ENCODE results near the gene ZFHX3.

Gene ZFHX3

DNA sequence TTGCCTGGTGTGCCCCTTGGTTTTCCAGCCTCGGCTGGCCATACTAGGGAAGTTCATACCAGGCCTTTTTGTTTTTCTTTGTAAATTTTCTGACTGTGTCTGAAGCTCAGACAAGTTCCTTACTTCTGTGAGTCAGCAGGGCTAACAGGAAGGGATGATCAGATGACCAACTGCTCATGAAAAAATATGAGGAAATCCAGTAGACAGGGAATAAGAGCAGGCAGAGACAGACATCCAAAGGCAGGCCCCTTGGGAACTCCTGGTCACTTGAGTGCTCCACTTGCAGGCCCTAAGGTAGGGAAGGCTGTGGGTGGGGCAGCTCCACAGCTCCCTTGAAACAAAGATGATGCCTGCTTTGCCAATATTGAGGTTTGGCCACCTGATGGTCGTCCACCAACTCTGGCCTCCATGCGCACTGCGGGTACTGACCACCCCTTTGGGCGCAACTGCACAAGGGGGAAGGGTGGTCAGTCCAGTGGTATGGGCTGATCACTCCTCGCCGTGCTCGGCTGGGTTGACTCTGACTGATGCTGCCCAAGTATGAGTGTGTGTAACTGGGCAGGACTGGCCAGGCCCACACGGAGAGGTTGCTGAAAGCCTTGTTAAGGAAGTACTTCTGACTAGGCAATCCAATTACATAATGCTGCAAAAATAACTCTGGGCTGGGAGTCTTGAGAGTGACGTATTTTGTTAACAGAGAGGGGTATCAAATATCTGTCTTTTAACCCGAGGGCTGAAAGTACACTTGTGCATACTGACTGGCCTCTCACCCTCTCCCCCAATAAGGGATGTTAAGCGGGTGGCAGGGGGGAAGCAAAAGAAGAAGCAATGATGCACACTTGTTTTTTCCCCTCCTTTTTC, 20.8 kb upstream of the ZFHX3 start:
- DNase-seq: no peak

DNA sequence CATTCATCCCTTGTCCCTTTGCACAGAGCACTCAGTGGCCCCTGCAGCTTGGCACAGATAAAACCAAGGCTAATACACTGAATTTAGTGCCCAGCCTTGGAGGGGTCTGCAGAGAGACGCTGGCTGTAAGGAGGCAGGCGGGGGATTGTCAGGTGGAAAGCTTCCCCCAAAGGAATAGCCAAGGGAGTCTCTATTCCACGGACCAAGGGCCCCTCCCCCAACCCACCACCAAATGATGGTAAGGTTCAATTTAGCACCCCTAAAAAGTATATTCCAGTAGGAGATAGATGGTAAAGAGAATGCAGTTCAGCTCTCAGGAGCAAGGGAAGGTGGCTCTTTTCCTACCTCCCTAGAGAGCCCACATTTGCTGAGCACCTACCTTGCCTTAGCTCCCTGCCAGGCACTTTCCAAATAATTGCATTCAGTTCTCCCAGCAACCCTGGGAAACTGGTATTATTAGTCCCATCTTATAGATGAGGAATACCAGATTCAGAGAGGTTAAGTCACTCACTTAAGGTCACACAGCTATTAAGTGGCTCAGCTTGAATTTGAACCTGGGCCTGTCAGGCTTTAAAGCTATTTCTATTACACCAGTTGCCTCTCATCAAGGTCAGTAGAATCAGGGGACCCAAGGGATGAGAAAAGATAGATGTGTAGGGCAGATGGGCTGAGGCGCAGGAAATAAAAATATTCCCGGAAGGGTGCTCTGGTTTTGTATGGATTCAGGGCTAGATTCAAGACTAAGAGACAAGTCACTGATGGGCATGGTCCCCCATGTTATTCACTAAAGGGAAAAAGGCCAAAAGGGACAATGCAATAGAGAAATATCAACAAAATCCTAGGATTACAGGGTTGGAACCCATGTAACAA, 20.0 kb upstream of the ZFHX3 start:
- DNase-seq: no peak

DNA sequence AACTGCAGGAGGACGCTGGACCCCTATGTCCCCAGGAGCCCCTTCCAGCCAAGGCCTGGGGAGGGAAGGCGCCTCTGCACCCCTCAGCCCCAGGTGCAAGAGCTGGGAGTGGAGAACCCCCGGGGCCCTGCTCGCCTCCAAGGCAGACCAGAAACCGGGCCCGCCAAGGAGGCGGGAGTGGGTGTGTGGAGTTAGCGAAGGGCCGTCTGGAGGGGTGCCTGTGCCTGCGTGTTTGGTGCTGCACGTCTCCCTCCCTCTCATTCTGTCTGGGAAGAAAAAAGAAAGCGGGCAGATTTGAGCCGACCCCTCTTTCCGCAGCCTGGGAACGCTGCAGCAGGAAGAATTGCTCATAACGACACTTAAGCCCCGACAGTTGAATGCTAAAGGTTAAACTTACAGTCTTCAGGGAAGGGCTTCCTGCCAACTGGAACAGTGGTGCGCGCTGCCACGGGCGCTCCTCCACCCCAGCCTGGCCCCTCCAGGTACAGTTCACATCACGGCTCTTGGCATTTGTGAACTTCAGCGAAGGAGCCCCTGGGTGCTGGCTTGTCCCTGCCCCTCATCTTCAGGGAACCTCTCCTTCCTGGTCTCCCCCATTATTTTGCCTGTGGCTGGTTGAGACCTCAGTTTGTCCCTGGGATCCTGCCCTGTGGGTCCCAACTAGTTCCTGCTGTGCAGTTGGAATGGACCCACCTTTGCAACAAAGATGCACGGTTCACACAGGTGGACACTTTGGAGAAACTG, 19.2 kb upstream of the ZFHX3 start:
- no peak for DNase-seq

DNA sequence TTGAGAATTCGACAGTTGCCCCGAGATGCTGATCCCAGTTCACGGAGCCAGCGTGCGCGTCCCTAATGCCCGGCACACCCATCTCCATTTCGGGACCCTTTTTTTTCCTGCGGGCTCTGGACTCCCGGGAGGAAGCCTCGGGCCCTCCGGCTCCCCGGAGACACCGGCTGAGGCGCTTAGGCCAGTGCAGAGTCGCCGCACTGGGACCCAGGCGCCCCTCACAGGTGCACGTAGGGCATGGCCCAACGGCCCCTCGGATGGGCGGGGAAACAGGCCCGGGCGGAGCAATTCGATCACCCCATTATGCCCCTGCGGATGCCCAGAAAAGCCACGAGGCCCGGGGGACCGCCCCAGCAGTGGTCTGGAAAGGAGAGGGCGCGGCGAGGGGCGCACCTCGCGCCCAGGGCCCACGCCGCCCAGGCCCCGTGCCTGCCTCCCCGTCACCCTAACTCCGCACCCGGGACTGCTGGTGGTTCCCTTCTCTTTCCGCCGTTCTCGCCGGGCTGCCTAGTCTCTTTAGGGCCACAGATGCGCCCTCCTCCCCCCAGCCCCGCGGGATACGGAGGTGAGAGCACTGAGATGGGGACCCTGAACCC, 18.5 kb upstream of the ZFHX3 start:
- no peak for DNase-seq

DNA sequence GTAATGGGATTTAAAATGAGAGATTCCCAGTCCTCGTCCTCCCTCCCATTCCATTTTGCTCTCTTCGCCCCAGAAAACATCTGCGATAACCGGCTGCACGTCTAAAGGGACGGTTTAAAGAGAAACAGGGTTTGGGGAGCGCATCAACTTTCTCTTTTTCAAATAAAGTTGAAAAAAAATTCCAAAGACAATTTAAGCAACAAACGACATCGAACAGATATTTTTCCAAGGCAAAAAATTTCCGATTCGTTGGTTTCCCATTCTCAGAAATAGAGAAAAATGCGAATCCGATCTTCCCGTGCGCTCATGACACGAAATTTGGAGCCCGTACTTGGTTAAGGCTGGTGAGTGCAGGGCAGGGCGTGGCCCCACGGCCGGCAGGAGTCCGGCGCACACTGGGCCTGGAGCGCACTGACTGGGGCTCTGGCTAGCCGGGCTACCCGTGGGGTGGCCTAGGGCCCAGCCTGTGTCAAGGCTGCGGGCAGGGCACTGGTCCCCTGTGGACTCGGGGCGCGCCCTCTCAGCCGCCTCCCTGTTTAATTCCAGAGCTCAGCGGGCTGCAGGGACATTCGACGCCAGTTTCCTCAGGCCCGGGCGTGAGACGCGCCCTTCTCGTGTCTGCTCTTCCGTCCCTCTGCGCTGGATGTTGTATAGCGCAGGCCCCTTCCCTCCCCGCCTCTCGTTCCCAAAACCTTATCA, 17.9 kb upstream of the ZFHX3 start:
- DNase-seq: no peak

DNA sequence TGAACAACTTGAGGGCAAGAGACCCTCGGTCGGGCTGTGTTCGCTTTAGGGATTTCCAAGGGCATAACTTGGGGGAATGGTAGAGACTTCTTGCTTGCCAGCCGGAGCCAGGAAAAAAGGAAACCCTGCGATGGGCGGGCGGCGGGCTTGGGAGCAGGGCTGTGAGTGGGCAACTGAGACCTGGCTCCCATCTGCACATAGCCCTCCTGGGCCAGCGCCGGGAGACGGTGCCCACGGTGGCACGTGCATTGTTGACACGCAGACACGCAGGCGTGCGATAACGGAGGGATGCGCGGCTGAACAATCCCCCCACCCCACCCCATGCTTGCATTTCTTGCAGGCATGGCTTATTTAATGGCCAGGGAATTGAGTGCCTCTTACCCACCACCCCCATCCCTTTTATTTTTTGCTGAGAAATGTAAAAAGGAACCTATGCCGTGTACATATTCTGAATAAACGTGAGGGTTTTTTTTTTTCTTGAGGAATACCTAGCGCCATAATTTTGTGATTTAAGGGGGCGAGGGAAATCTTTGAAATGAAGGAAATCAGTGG, 17.1 kb upstream of the ZFHX3 start:
- no peak for DNase-seq

DNA sequence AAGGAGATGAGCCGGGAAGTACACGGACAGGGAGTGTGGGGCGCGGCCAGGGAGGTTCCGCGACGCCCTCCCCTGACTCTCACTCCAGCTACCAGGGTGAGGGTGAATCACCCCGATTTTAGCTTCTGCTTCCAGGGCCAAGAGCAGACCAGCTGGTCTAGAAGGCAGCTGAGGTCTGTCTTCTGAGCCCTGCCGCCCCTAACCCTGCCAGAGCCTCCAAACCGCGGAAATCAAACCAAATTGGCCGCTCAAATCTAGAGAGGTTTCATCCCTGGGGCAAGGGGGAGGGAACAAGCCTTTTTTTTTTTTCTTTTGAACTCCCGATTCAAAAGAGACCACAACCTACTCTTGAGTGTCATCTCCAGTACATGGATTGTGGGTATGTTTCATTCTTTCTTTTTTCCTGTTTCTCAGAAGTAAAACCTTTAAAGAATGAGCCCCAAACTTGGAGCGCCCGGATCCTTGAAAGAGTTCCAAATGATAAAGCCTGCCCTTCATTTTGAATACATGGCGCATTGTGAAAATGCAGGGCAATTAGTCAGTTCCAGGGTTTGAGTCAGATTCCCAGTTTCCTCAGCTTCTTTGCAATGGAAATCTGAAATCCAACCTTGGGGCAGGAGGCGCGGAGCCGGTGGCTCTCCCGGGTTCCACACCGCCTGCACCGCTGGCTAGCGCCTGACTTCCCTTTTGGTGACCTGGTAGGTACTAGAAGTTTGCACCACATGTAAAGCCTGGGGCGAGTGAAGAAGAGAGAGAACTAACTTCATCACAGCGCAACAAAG, 16.5 kb upstream of the ZFHX3 start:
- no peak for DNase-seq

DNA sequence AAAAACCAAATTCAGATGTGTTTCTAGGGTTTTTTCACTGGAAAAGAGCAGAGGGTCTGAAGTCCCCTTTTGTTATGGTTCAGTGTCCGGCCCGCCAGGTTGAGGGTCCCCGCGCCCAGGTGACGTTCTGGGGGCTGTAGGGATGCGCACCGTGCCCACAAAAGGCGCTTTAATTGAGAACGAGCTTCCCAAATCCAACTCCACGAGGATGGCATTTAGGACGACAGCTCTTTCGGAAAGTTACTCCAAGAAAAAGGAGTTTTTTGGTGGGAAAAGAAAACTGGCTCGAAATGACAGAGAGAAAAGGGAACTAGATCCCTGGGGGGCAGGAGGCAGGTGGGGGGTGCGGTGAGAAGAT, 15.9 kb upstream of the ZFHX3 start:
- no peak for DNase-seq

DNA sequence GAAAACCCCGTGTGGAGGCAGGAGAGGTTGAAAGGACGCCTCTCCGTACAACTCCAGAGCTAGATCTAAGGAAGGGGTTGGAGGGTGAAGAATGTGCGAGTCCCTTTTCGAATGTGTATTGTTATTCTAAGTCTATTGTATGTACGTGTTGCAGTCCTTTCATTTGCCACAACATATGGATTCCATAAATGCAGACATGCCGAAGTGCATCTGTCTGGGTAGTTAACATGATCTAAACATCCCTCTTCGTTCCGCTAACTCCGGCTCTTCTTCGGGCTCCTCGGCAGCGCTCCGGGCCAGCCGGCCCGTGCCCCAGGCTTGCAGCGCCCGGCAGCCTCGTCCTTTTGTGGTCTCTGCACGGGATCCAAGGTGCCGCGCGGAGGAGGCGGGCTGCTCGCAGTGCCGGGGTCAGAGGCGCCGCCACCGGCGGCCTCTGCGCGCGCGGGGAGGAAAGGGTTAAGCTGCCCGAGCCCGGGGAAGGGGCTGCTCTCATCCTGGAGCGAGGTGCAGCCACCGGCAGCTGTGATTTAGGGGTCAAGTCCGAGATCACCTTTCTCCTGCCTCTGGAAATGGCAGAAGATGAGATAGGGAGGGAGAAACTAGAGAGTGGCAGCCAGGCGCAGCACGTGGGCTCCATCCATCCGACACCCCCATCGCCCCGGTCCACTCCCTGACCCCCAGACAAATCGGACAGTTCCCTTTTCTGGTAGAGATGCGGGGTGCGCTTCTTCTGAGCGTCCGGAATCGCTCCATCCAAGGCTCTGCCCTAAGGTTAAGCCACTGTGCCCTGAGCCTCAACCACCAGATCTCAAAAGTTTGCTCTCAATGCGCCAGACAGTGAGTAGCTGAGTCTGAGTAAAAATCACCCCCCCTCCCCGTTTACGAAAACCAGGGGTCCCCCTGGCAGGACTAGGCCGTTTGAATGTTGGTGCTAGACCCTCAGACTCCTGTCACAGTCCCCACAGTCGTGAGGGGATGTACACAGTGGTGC, 15.1 kb upstream of the ZFHX3 start:
- DNase-seq: no peak

DNA sequence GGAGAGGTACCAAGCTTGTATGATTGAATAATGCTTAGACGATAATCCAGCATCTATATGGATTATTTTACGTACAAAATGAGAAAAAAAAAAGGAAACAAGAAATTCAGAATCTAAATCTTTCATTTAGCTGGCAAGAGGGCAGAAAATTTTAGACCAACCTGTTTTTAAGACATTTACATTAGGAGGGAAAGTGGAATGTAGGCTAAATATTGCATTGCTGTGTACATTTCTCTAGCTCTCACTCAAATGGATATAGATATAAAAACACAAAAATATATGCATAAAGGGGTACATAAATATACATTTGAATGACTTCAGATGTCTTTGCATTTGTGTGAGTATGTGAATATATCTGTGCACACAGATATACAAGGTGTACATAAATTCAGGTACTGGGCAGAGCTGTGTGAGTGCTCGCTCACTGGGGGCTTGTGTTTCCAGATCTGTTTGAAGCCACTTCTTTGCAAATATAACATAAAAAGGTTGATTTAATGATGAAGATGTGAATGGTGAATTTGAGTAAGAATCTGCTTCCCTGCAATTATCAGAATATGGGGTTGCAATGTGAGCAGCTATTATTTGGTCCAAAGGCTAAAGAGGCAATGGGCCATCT, 14.2 kb upstream of the ZFHX3 start:
- no peak for DNase-seq

DNA sequence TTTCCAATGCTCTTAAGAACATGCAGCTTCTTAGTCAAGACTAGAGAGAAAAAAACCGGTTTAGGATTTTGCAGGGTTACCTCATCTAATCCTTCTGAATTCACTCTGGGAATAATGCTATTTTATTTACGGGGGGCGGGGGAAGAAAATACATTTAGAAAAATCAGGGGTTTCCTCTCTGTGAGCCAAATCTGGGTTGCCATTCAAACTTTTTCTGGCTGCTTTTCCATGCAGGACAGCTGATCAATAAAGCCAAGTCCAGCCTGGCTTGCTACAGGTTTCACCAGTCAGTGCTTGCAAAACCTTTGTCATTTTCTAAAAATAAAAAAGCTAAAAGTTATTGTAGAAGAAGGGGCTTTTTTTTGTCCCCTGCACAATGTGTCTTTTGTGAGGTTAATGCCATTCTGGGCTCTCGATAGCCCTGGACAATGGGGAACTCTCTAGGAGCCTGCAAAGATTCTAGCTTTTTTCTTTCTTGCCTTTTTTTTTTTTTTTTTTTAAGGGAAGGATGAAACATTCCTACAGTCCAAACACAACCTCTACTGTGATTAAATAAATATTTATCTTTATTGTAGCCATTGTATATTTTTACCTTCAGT, 13.1 kb upstream of the ZFHX3 start:
- no peak for DNase-seq

DNA sequence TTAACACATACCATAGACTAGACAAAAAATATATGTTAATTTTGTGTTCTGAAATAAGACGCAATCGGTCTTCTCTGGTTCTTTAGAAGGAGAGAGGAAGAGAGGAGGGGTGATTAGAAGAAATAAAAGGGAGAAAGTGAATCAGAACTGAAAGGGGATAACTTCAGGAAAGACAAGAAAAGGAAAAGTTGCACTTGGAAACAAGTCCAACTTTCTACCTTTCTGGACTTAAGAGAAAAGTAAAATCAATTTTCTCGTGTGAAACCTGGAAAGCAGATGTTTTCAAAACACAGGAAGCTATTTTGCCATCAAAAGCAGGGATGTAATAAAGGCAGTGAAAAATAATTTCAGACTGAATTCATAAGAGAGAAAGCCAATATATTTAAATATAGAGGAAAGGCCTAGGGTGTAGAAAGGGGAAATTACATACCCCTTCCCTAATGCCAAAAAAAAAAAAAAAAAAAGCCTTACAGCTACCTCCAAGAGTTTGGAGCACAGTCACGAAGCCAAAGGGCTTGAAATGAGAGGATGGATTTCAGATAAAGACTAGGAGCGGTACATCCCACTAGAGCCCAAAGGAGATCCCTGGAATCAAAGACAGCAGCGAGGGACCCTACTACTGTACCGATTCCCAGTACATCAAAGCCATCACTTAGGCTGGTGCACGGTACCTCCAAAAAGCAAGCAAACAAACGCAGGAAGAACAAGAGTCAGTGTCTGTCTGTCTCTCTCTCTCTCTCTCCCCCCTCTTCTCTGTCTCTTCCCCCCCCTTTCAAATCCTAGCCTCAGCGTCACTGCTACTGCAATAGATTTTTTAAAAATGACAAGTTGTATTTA, 12.1 kb upstream of the ZFHX3 start:
- no peak for DNase-seq

DNA sequence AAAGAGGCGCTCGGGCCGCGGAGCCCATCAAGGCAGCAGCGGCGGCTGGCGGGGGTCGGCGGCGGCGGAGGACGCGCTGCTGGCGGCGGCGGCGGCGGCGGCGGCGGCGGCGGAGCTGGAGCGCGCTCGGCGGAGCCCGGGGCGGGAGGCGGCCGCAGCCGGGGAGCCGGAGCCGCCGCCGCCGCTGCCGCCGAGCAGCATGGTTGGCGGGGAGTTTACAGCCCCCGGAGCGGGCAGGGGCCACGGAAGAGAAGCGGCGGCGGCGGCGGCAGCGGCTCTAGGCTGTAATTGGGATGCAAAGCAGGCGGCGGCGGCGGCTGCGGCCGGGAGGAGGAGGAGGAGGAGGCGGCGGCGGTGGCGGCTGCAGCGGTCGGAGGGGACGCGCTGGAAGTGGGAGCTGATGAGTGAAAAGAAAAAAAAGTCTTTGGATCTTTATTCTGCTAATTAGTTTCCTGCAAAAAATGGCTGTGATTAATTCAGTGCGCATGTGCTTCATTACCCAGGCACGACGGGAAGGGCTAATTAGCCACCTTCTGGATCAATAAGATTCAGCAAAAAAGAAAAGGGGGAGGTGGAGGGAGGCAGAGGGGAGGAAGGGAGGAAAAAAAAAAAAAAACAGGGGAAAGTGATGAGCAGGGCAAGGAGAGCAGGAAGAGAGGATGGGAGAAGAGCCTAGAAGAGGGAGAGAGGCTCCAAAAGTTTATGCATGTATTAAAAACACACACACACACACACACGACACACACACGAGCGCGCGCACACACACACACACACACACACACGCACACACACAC, 10.9 kb upstream of the ZFHX3 start:
- no peak for DNase-seq

DNA sequence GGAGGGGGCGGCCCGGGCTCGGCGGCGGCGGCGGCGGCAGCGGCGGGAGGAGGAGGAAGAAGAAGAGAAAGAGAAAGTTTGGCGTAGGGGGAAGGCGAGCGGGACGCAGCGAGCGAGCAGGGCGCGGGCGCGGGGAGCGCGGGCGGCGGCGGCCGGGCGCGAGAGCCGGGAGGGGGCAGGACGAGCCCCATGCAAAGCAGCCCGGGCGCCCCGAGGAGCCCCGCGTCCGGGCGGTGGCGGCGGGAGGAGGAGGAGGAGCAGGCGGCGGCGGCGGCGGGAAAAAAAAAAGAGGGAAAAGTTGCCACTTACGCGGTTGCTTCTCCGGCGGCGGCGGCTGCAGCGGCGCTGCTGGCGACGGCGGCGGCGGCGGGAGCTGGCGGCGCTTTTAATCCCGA, 10.3 kb upstream of the ZFHX3 start:
- DNase-seq: no peak

DNA sequence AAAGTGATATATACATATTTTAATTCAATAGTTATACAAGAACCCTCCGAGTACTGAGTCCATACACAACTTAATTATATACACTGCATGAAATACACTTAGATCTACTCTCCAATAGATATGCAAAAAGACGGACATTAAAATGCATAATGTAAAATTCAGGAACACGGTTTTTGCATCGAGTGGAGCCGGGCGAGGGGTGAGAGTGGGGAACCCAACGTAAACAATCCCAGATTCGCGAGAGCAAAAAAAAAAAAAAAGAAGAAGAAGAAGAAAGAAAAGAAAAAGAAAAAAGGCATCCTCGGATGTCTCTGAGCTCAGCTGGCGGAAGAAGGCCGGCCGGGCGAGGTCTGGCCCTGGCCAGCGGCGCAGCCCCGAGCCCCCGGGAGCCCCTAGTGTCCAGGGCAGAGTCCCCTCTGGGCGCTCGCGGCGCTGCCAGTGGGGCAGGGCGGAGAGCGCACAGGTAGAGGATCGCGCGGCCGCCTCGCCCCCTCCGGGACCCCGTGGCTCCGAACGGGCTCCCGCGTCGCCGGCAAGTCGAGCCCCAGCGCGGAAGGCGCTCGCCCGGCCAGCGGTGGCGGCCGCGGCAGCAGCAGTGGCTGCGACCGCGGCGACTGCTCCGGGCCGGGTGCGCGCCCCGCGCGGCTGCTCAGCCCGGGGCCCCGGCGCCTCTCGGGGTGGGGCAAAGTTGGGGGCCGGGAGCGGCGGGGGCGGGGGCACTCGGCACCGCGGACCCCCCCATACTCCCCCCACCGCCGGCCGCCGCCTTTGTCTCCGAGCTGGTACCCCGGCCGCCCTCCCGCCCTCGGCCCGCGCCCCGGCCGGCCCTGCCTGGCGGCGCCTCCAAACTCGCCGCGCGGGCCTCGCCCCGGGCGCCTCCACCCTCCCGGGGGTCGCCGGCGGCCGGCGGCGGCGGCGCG, 9.6 kb upstream of the ZFHX3 start:
- DNase-seq: no peak

DNA sequence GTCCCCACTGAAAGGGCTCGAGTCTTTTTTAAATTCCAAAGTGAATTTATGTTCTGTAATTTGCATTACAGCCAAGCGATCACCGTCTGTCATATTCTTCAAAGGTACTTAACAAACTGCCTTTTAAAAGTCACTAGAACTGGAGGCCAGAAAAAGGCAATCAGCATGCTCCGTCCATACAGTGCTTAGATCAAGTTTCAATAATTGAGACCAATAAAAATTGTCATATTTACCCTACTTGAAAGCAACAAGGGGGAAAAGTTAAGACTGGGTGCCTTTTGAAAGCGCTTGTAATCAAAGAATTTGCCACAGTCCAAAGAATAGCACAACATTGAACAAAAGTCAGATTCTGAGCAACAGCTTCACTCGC, 9.0 kb upstream of the ZFHX3 start:
- no peak for DNase-seq

Data from hematopoietic multipotent progenitor cell treated with erythropoietin and hydrocortisone succinate and interleukin-3 and kit ligand, for 6 days (in vitro differentiated cells).